Astrocyte of the cerebellum (primary cell): Measurements from ENCODE around the gene TRIM44.
"Not testable (repeated sequence)": the region's sequence is repeated elsewhere in the genome, so short reads cannot be mapped to it uniquely, and the experiment has no call there.

Experiments used
- DNase-seq: peaks from one replicate; pipeline ENCODE4 v3.0.0-alpha.2; 2011; ENCODE audit warnings: low read depth
- H3K4me3 ChIP-seq: 2 replicates; pipeline ENCODE4 v1.5.1; 2011; ENCODE audit warnings: mild to moderate bottlenecking, low read depth, low read length, moderate library complexity
- CTCF ChIP-seq: IDR thresholded peaks from 2 replicates; pipeline ENCODE4 v1.5.1; 2012; ENCODE audit warnings: low read length, low read depth, moderate library complexity, mild to moderate bottlenecking; ENCODE audit errors: missing control alignments
- in situ Hi-C: cut with HindIII; loops from 2 replicates; pipeline ENCODE4 v1.10.0; 2017; ENCODE audit warnings: low sequenced_read_pairs

Gene TRIM44

DNA sequence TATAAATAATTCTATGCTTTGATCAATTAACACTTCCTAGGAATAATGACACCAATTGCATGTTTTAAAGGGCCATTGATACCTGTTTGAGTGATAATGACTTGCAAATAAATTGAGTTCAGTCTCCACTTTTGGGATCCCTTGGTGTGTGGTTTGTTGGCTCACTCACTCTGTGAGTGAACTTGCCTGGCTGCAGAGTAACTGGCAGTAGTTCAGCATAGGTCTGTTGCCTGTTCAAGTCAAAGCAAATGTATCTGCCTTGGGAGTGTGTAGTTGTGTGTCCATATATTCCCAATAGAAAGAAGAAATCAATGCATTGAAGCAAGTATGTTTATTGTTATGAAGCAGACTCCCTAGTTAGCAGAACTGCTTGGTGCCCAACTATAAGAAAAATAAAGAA, 49.3 kb downstream of the TRIM44 start:
- DNase-seq = no peak
- no peak for TF ChIP-seq CTCF
- no peak overlapping the region for H3K4me3 ChIP-seq
- in situ Hi-C loops = loop anchor here (5.0 kb wide), 1 partner anchor 70 kb away; no protein-coding TSS in a partner anchor

- DNase-seq = no peak
- no peak overlapping the region for H3K4me3 ChIP-seq
- TF ChIP-seq CTCF = no peak
- in situ Hi-C loops = loop anchor here (5.0 kb wide), 1 partner anchor 70 kb away; no protein-coding TSS in a partner anchor
Measured at GRCh38 chr11:35712533-35712932, 50.0 kb downstream of the TRIM44 start.

GRCh38 chr11:35714882-35715627, 52.5 kb downstream of the TRIM44 start:
- no peak overlapping the region for H3K4me3 ChIP-seq
- in situ Hi-C loops = loop anchor here (5.0 kb wide), 1 partner anchor 73 kb away; no protein-coding TSS in a partner anchor
- DNase-seq = no peak
- TF ChIP-seq CTCF = no peak

GRCh38 chr11:35715677-35716076, 53.1 kb downstream of the TRIM44 start:
- DNase-seq, H3K4me3 ChIP-seq, in situ Hi-C loops: not testable (repeated sequence)

DNA sequence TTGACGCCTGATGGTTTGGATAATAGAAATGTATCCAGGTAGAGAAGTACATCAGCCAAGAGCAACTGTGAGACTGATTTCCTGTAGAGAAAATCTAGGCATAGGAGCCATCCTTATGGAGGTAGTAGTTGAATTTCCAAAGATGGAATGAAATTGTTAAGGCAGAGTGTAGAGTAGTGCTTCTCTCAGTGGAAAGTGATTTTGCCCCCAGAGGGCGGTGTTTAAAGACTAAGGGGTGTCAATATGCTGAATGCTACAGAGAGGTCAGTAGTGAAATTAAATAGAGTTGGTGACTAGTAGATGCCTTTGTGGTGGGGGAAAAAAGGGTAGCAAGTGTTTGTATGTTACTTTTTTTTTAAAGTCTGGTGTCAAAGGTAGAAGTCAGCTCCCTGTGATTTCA, 54.5 kb downstream of the TRIM44 start:
- in situ Hi-C loops = no loop called here

DNA sequence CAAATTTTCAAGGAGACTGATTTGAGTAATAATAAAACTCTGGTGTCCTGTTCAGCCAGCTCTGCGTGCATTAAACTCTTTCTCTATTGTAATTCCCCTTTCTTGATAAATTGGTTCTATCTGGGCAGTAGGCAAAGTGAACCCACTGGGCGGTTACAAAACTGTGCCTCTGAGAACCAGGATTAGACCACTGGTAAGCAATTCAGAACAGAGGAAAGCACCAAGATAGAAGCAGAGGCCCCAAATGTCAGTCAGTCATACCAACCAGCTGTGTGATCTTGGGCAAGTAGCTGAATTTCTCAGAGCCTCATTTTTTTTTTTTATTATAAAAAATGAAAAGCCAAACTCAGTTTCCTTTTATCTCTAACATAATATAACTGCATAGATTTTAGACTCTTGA, 54.9 kb downstream of the TRIM44 start:
- DNase-seq = no peak
- no peak for TF ChIP-seq CTCF
- no peak overlapping the region for H3K4me3 ChIP-seq
- in situ Hi-C loops = no loop called here

More for the DNA sequence above, 54.5 kb downstream of the TRIM44 start:
- no peak overlapping the region for H3K4me3 ChIP-seq
- no peak for TF ChIP-seq CTCF
- DNase-seq = no peak

DNA sequence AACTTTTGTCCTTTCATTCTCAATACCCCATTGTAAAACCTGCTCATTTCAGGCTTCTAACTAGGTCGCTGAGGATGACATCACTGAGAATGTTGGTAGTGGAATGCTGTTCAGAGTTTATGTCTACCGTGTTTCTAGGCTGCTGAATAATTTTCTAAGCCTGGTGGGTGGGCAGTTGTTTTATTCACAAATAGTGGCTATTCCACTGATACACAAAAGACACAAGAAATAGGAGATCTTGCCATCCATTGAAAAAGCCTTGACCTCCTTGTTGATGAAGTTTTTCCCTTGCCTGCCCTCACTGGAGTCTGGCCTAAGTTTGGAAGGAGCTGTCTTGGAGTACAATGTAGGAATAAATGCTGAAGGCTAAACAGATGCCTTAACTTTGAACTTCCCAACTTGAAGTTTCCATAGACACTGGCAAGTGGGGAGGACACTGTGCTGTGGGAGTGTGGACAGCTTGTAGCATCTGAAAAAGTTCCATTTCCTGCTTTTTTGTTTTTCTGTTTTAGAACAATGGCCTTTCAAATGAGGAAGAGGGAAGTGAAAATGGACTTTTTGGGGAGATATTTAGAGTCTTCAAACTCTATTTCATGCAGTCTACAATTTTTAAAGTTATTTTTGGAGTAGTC, 59.2 kb downstream of the TRIM44 start:
- no peak for DNase-seq
- no peak overlapping the region for H3K4me3 ChIP-seq
- TF ChIP-seq CTCF = no peak
- in situ Hi-C loops = no loop called here
